HG02623 (cell line): Measurements from ENCODE around the gene SIGLEC15.

Source experiments
- ATAC-seq: cut with Tn5 transposase; IDR thresholded peaks from one replicate; pipeline ENCODE4 v1.9.1; 2021; ENCODE audit warnings: moderate library complexity; ENCODE audit not compliant: unreplicated experiment

The SIGLEC15 gene

GRCh38 chr18:45874491-45875184 lies 49.2 kb downstream of the SIGLEC15 start:
- ATAC-seq = peak; percentile 92

GRCh38 chr18:45876161-45876560 lies 50.7 kb downstream of the SIGLEC15 start:
- ATAC-seq = no peak

DNA sequence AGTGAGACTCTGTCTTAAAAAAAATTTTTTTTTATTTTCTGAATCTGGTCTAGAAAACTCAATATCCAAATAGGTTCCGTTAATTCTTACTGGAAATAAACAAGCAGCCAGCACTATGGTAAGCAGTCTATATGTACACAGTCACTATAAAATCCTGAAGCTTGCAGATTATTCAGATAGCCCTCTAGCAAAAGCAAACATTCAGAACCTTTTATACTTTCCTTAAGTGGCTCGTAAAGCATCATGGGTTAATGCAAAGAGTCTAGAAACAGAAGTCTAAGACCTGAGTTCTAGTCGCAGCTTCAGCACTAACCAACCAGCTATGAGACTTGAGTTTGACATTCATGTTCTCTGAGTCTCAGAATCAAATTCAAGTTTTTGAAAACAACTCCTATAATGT lies 51.9 kb downstream of the SIGLEC15 start:
- no peak for ATAC-seq

DNA sequence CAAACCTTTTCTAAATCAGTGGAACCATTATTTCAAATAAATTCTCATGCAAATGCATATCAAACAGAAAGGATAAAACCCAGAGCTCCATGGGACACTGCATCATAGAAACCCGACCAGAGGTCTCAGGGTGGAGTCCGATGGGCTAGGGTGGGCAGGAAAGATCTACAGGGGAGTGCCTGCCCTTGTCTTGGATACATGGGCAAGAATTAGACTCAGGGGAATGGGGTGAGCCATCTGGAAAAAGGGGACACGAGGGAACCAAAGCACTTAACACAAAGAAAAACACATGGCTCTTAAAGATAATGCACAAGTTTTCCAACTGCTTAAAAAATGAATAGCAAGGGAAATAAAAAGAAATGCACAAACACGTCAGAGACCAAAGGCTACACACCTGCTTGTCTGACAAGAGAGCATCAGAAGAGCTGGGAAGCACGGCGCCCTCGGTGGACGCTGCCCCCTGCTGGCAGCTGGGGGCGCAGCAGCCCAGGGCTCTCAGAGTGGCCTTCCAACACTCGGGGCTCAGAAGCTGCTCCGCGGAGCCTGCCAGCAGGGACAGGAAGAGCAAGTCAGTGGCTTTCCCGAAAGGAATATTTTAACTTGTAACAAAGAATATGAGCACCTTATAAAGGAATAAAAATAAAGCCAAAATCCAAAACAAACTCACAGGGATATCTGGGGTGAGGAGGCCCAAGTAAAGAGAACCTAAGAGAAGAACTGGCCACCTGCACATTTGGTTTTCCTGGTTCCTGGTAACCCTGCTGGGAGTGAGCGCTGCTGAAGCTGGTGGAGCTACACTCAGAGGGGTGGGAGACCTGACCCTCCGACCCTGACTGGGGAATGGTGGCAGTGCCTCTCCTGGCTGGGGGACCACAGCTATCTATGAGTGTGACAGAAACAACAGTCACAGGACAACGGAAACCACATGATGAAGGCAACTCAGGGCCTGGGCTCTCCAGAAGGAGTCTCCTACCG lies 54.5 kb downstream of the SIGLEC15 start:
- ATAC-seq = peak; percentile 73

DNA sequence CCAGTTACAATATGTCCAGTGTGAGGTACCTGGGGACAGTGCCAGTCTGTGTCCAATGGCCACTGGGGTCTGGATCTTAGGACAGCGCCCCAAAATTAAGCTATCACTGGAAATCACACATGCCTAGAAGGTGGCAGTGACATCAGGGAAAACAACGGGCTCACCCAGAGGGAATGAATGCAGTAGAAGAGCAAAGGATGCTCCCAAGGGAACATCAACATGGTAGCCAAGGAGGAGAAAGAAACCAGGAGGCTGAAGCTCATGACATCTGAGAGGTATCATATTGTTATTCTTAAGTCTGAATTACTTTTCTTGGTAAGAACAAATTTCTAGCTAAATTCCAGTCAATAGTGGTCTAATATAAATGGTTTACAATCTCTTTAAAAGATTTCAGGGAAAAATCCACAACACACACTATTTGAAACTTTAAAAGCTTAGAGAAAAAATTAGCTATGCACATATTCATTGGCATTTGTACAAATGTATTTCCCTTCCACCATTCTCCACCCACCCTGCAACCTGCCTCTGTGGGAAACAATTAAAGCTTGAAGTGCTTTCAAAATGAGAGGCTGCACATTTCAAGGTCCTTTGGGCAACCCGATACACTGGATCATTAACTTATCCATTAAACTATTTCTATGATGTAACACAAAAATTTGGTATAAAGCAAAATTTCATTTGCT lies 55.5 kb downstream of the SIGLEC15 start:
- ATAC-seq = no peak

DNA sequence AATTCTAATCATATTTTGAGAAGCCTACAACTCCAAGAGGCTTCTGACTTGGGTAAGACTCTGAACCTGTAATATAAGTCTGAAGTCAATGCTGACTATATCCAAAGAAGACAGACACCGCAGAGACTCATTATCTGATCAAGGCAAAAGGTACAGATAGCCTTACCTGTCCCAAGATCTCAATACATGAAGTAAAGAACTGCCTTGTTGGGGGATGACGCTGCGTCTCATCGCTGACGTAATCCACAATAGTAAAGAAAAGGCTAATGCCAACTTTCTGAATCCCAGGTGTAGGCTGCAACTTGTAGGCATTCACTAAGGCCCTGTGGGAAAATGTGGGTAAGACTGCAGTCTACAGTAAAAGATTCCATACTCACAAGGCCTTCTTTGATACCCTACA lies 62.1 kb downstream of the SIGLEC15 start:
- no peak for ATAC-seq

DNA sequence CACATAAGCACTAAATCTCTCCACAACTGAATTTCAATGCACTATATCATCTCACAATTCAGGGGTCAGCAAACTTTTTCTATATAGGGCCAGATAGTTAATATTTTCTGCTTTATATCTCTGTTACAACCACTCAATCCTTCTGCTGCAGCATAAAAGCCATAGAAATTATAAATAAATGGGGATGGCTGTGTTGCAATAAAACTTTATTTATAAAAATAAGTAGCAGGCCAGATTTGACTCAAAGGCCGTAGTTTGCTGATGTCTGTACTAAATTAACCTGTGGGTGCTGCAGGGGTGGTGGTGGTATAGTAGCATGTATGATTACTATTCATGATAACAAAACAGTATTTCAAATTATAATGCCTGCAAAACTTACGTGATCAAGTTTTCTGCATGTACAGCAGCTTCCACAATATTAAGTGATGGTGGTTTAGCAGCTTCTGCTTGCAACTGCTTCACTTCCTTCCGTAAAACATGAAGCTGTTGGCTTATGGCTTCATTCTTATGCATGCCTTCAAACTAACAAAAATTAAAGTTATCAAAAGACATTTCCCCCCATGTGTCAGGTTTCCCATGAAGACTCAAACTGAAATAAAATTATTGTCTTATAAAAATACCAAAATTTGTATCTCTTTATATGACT lies 64.1 kb downstream of the SIGLEC15 start:
- no peak for ATAC-seq

DNA sequence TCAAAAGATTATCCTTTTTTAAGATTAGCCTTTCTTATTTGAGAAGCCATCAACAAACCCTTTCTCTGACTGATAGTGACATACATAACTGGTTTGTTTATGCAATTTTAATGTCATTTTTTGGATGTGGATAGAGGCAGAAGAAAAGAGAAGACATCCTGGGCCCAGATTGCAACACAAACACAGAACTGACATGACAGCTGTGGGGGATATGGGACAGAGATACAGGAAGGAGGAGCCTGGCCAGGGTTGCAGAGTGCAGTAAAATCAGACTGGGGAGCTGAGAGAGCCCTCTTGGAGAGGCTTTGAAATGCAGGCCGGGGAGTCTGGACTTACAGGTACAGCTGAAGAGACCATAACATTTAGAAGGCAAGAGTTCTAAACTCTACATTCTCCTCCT lies 65.1 kb downstream of the SIGLEC15 start:
- ATAC-seq = no peak

DNA sequence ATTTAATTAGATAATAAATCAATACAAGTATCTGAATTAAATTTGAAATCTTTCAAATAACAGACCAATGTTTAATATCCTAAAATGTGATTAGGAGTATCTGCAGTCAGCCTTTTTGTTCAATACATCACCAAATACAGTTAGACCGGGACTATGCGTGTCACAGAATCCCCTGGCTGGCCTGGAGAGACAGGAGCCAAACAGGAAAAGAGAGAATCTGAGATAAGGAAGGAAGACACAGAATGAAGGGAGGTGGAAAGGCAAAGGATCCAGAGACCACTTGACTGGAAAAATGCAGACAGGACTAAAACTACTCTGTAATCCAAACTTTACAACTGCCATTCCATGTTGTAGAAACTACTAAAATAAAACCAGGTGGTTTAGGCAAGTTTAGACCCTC lies 66.3 kb downstream of the SIGLEC15 start:
- ATAC-seq = no peak
